RPMI8226 (cell line): ENCODE data around the gene HS6ST3.
A peak's percentile ranks its signal among the peaks of the same experiment; 100 is the strongest.

Source experiments
- DNase-seq: peaks from one replicate; pipeline ENCODE4 v3.0.0-alpha.2; 2015

Gene HS6ST3

GRCh38 chr13:96553796-96554195 is 463.9 kb downstream of the HS6ST3 start:
- no peak for DNase-seq

GRCh38 chr13:96573563-96573962 is 483.7 kb downstream of the HS6ST3 start:
- no peak for DNase-seq

- DNase-seq = no peak
These were observed 485.8 kb downstream of the HS6ST3 start for GRCh38 chr13:96575423-96576320.

GRCh38 chr13:96581741-96582140 is 491.8 kb downstream of the HS6ST3 start:
- no peak for DNase-seq

- DNase-seq = no peak
These were observed 525.3 kb downstream of the HS6ST3 start for GRCh38 chr13:96615252-96615651.

- no peak for DNase-seq
These were observed 527.6 kb downstream of the HS6ST3 start for GRCh38 chr13:96617528-96617927.

- no peak for DNase-seq
These were observed 531.8 kb downstream of the HS6ST3 start for GRCh38 chr13:96621634-96622183.

GRCh38 chr13:96629331-96629730 is 539.4 kb downstream of the HS6ST3 start:
- DNase-seq = no peak

- no peak for DNase-seq
These were observed 542.8 kb downstream of the HS6ST3 start for GRCh38 chr13:96632536-96633320.

- no peak for DNase-seq
These were observed 546.2 kb downstream of the HS6ST3 start for GRCh38 chr13:96636001-96636709.

- no peak for DNase-seq
These were observed 547.1 kb downstream of the HS6ST3 start for GRCh38 chr13:96637039-96637438.

- no peak for DNase-seq
These were observed 556.2 kb downstream of the HS6ST3 start for GRCh38 chr13:96646101-96646500.

- DNase-seq = no peak
These were observed 556.8 kb downstream of the HS6ST3 start for GRCh38 chr13:96646515-96647211.

- peak; percentile 11 for DNase-seq
These were observed 560.5 kb downstream of the HS6ST3 start for GRCh38 chr13:96650301-96650886.

- DNase-seq = no peak
These were observed 561.7 kb downstream of the HS6ST3 start for GRCh38 chr13:96651598-96651997.

GRCh38 chr13:96652506-96652905 is 562.6 kb downstream of the HS6ST3 start:
- no peak for DNase-seq

GRCh38 chr13:96661612-96662011 is 571.7 kb downstream of the HS6ST3 start:
- no peak for DNase-seq

GRCh38 chr13:96662036-96662435 is 572.1 kb downstream of the HS6ST3 start:
- DNase-seq = no peak

- no peak for DNase-seq
These were observed 577.5 kb downstream of the HS6ST3 start for GRCh38 chr13:96667294-96668018.

GRCh38 chr13:96671073-96671472 is 581.2 kb downstream of the HS6ST3 start:
- DNase-seq = no peak

GRCh38 chr13:96672016-96672415 is 582.1 kb downstream of the HS6ST3 start:
- DNase-seq = no peak
